Brain microvascular endothelial cell (primary cell): ENCODE data around the gene NAT8L.

Source experiments
- DNase-seq: peaks from one replicate; pipeline ENCODE4 v3.0.0-alpha.2; 2020
- H3K27ac ChIP-seq: fragments of 250-450 bp; sonication (Bioruptor Pico); 2 replicates; pipeline ENCODE4 v1.5.1; 2020; ENCODE audit warnings: mild to moderate bottlenecking, moderate library complexity
- H3K27me3 ChIP-seq: fragments of 250-450 bp; sonication (Bioruptor Pico); replicated peaks from 2 replicates; pipeline ENCODE4 v1.5.1; 2020; ENCODE audit warnings: mild to moderate bottlenecking
- H3K36me3 ChIP-seq: fragments of 250-450 bp; sonication (Bioruptor Pico); replicated peaks from 2 replicates; pipeline ENCODE4 v1.5.1; 2020; ENCODE audit warnings: mild to moderate bottlenecking
- H3K4me3 ChIP-seq: 2 replicates; pipeline ENCODE4 v1.5.1; 2011; ENCODE audit warnings: low read depth, mild to moderate bottlenecking, control low read depth, low read length, moderate library complexity
- CTCF ChIP-seq: IDR thresholded peaks from 2 replicates; pipeline ENCODE4 v1.5.1; 2011; ENCODE audit warnings: low read depth, mild to moderate bottlenecking, moderate library complexity, low read length, control low read depth, inconsistent platforms; ENCODE audit errors: missing control alignments
- in situ Hi-C: cut with HindIII; loops from 2 replicates; pipeline ENCODE4 v1.10.0; 2017; ENCODE audit warnings: low sequenced_read_pairs, low pct_ligation_motif_present

Gene NAT8L

GRCh38 chr4:2058264-2059045 lies 672 bp upstream of the NAT8L start:
- no peaks in the 10 kb centered on the region for H3K36me3 ChIP-seq
- peak overlapping the region; percentile 3 for H3K4me3 ChIP-seq
- peaks cover 31% of the 10 kb centered on the region for H3K27me3 ChIP-seq
- in situ Hi-C loops, result no loop called here
- TF ChIP-seq CTCF, result no peak
- no peak overlapping the region for H3K27ac ChIP-seq
- DNase-seq, result no peak

- Histone ChIP-seq H3K36me3 (no peaks in the 10 kb centered on the region), H3K27me3 (peaks cover 31% of the 10 kb centered on the region), H3K27ac (no peak overlapping the region), H3K4me3 (no peak overlapping the region)
- no peak for TF ChIP-seq CTCF
- DNase-seq, result no peak
- in situ Hi-C loops, result no loop called here
These were observed 837 bp downstream of the NAT8L start for GRCh38 chr4:2059726-2060602.

- H3K27me3 ChIP-seq, result peaks cover 31% of the 10 kb centered on the region
- DNase-seq, result no peak
- in situ Hi-C loops, result no loop called here
- H3K36me3 ChIP-seq, result no peaks in the 10 kb centered on the region
- no peak for TF ChIP-seq CTCF
- no peak overlapping the region for H3K4me3 ChIP-seq
- no peak overlapping the region for H3K27ac ChIP-seq
These were observed 1.6 kb downstream of the NAT8L start for GRCh38 chr4:2060611-2061185.

DNA sequence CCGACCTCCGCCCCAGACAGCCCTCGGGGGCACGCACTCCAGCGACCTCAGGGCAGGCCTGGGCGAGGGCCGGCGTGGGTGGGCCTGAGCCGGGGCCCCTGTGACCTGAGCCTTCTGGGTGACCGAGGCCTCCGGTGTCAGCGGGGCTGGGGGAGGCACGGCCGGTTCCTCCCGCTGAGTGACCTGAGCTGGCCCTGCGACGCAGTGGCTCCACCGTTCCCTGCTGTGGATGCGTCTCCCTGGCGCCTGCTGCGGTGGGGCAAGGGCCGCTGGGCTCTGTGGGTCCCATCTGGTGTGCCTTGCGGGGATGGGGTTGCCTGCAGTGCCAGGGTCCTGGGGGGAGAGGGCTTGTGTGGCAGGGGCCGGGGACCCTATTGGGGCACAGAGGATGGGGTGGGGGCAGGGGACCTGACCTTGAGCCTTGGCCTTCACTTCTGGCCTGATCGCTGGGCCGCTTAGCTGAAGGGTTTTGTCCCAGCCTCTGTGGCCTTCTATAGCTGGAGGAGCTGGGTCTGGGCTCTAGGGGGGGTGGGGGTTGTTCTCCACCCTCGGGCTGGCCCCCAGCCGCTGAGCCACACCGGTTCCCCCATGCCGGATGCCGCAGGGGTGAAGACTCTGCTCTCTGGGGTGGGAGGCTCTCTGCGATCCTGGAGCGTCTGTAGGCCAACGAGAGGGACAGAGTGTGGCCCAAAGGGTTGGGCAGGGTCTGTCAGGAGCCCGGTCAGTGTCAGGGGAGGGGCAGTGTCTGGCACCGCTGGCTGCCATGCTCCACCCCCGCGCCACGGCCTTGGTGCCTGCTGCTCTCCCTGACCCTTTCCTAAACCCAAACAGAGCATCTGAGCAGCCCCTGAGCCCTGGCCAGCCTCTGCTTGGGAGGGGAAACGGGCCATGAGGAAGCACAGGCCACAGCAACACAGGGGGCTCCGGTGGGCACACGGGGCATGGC lies 2.3 kb downstream of the NAT8L start:
- no peak for TF ChIP-seq CTCF
- Histone ChIP-seq H3K4me3 (no peak overlapping the region), H3K27me3 (peaks cover 31% of the 10 kb centered on the region), H3K27ac (no peak overlapping the region), H3K36me3 (no peaks in the 10 kb centered on the region)
- DNase-seq, result no peak
- in situ Hi-C loops, result no loop called here

- in situ Hi-C loops, result no loop called here
- H3K4me3 ChIP-seq, result no peak overlapping the region
- H3K27me3 ChIP-seq, result peaks cover 26% of the 10 kb centered on the region
- no peak for DNase-seq
- H3K27ac ChIP-seq, result no peak overlapping the region
- TF ChIP-seq CTCF, result no peak
- no peaks in the 10 kb centered on the region for H3K36me3 ChIP-seq
These were observed 3.2 kb downstream of the NAT8L start for GRCh38 chr4:2062168-2062807.
